Hepatocyte (in vitro differentiated cells): ENCODE measurements around the gene TUBB3. TPM values are rescaled to one million over a fixed set of nuclear protein-coding genes. Genes with fewer than 3 reads are reported as not detected.

Experiments used
- DNase-seq: peaks from one replicate; pipeline ENCODE4 v3.0.0-alpha.2; 2016; ENCODE audit warnings: low spot score
- H2AFZ ChIP-seq: fragments of 200-600 bp; sonication (generic); 2 replicates; pipeline ENCODE4 v1.6.0; 2016; ENCODE audit warnings: antibody characterized with exemption, mild to moderate bottlenecking
- H3K27ac ChIP-seq: fragments of 200-600 bp; sonication (generic); 2 replicates; pipeline ENCODE4 v1.5.1; 2016; ENCODE audit warnings: mild to moderate bottlenecking
- H3K27me3 ChIP-seq: fragments of 200-600 bp; sonication (generic); 2 replicates; pipeline ENCODE4 v1.6.1; 2016
- H3K36me3 ChIP-seq: fragments of 200-600 bp; sonication (generic); replicated peaks from 2 replicates; pipeline ENCODE4 v1.5.1; 2016; ENCODE audit warnings: low read depth; ENCODE audit not compliant: insufficient read depth
- H3K4me1 ChIP-seq: fragments of 200-600 bp; sonication (generic); 2 replicates; pipeline ENCODE4 v1.5.1; 2016; ENCODE audit warnings: mild to moderate bottlenecking, moderate library complexity; ENCODE audit not compliant: insufficient read depth
- H3K4me2 ChIP-seq: fragments of 200-600 bp; sonication (generic); 2 replicates; pipeline ENCODE4 v1.6.0; 2016
- H3K4me3 ChIP-seq: fragments of 200-600 bp; sonication (generic); 2 replicates; pipeline ENCODE4 v1.5.1; 2016; ENCODE audit warnings: mild to moderate bottlenecking
- H3K79me2 ChIP-seq: fragments of 200-600 bp; sonication (generic); 2 replicates; pipeline ENCODE4 v1.6.0; 2017; ENCODE audit warnings: mild to moderate bottlenecking
- H3K9me2 ChIP-seq: fragments of 200-600 bp; sonication (generic); replicated peaks from 2 replicates; pipeline ENCODE4 v1.6.0; 2017; ENCODE audit warnings: mild to moderate bottlenecking; ENCODE audit not compliant: insufficient read depth
- H3K9me3 ChIP-seq: fragments of 200-600 bp; sonication (generic); 2 replicates; pipeline ENCODE4 v1.5.1; 2016; ENCODE audit warnings: low read depth, mild to moderate bottlenecking
- H4K20me1 ChIP-seq: fragments of 200-600 bp; sonication (generic); 2 replicates; pipeline ENCODE4 v1.6.0; 2016; ENCODE audit warnings: mild to moderate bottlenecking; ENCODE audit not compliant: insufficient read depth, poor library complexity, severe bottlenecking
- EZH2 ChIP-seq: fragments of 200-600 bp; sonication (generic); IDR thresholded peaks from 2 replicates; pipeline ENCODE4 v1.6.1; 2016; ENCODE audit warnings: antibody characterized with exemption, mild to moderate bottlenecking, borderline replicate concordance
- EZH2phosphoT487 ChIP-seq: fragments of 200-600 bp; sonication (generic); IDR thresholded peaks from one replicate; pipeline ENCODE4 v1.6.1; 2018; ENCODE audit warnings: antibody characterized with exemption, mild to moderate bottlenecking, low read depth, moderate library complexity; ENCODE audit not compliant: unreplicated experiment, severe bottlenecking
- WGBS: methylation state at CpG from one replicate; pipeline ENCODE4 v1.1.6; 2016; ENCODE audit warnings: low lambda C conversion rate; ENCODE audit errors: missing lambda C conversion rate; 5-methylcytosine and 5-hydroxymethylcytosine counted together
- polyA plus RNA-seq: library from polyadenylated mRNA; unstranded; fragments of >200 nt; fragmentation: Nextera tagmentation; extraction: Ambion mirVana; gene quantifications from 2 replicates; pipeline ENCODE4 v1.2.1, GENCODE V29; 2016
- total RNA-seq: library from RNA; depleted of rRNA; stranded (reverse); fragments of >200 nt; gene quantifications from 2 replicates; pipeline ENCODE4 v1.2.3, GENCODE V29; 2014
- TF ChIP-seq, protein P1 (sequence below): fragments of 200-600 bp; sonication (generic); IDR thresholded peaks from 2 replicates; pipeline ENCODE4 v1.5.1; 2016; ENCODE audit warnings: antibody characterized with exemption, mild to moderate bottlenecking; ENCODE audit not compliant: poor library complexity

Gene TUBB3
- total and polyA plus RNA-seq, 2 experiments from 2014 or later, result 69.3 to 87.2 TPM

DNA sequence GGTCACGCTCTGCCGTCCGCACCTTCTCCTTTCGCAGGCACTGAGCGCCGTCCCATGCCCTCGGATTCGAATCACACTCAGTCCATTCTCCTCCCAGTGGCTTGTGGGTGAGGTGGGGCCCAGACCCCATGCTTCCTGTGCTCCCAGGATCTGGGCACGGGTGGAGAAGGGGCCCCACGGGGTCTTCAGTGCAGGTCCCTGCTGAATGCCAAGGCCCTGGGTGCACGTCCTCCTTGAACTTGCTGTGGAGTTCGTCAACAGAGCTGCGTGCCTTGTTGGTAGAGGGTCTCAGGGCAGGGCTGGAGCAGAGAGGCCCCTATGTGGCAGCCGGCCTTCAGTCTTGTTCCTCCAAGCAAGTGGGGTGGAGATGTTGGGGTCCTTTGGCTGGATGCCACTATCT, 11.8 kb upstream of the TUBB3 start:
- no peak for DNase-seq
- Histone ChIP-seq H4K20me1 (no peaks in the 10 kb centered on the region), H3K4me1 (no peaks in the 10 kb centered on the region), H3K9me3 (no peaks in the 10 kb centered on the region), H3K36me3 (no peaks in the 10 kb centered on the region), H3K4me2 (no peak overlapping the region), H3K9me2 (no peaks in the 10 kb centered on the region), H3K27ac (no peak overlapping the region), H2AFZ (no peak overlapping the region), H3K4me3 (no peak overlapping the region), H3K27me3 (no peaks in the 10 kb centered on the region), H3K79me2 (no peaks in the 10 kb centered on the region)
- TF ChIP-seq, protein P1, sequence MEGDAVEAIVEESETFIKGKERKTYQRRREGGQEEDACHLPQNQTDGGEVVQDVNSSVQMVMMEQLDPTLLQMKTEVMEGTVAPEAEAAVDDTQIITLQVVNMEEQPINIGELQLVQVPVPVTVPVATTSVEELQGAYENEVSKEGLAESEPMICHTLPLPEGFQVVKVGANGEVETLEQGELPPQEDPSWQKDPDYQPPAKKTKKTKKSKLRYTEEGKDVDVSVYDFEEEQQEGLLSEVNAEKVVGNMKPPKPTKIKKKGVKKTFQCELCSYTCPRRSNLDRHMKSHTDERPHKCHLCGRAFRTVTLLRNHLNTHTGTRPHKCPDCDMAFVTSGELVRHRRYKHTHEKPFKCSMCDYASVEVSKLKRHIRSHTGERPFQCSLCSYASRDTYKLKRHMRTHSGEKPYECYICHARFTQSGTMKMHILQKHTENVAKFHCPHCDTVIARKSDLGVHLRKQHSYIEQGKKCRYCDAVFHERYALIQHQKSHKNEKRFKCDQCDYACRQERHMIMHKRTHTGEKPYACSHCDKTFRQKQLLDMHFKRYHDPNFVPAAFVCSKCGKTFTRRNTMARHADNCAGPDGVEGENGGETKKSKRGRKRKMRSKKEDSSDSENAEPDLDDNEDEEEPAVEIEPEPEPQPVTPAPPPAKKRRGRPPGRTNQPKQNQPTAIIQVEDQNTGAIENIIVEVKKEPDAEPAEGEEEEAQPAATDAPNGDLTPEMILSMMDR, result no peak
- TF ChIP-seq EZH2 (no peak), EZH2phosphoT487 (no peak)
- 97% methylated on average over 14 of the region's 14 CpGs for WGBS

DNA sequence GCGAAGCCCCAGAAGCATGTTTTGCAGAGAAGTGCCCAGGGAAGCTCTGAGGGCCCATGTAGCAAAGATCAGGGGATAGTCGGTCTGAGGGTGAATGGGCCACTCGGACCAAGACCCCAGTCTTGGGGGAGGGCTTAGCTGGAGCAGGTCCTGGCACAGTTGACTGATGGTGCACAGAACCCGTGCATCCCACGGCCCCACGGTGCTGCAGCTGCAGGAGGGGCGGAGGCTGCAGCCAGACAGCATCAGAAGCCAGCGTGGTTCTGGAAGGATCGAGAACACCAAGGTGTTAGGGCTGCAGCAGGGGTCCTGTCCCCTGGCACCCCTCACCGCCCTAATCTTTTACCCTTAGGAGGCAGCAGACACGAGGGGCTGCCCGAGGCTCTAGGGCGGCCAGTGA, 11.0 kb upstream of the TUBB3 start:
- Histone ChIP-seq H2AFZ (no peak overlapping the region), H3K36me3 (no peaks in the 10 kb centered on the region), H3K27ac (no peak overlapping the region), H3K9me2 (no peaks in the 10 kb centered on the region), H3K4me1 (no peaks in the 10 kb centered on the region), H3K4me2 (no peak overlapping the region), H3K27me3 (no peaks in the 10 kb centered on the region), H4K20me1 (no peaks in the 10 kb centered on the region), H3K79me2 (no peaks in the 10 kb centered on the region), H3K9me3 (no peaks in the 10 kb centered on the region), H3K4me3 (no peak overlapping the region)
- WGBS, result 93% methylated on average over 13 of the region's 13 CpGs
- TF ChIP-seq EZH2phosphoT487 (no peak), EZH2 (no peak)
- TF ChIP-seq, protein P1, result no peak
- no peak for DNase-seq

DNA sequence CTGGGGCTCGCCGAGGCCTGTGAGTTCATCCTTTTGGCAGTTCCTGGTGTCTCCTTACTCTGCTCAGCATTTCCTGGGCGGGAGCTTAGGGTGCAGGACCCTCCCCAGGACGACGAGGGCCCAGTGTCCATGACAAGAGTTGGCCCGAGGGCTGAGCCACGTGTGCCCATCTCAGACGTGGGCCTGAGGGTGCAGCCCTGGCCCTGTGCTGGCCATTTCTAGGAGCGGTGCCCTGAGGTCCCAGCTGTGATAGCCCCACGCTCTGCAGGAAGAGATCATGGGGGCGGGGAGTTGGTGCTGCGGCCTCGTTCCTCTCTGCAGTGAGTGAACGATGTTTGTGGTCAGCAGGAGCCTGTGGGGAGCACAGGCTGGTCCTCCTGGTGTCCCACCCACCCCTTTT, 10.5 kb upstream of the TUBB3 start:
- Histone ChIP-seq H2AFZ (no peak overlapping the region), H3K4me3 (no peak overlapping the region), H3K9me3 (no peaks in the 10 kb centered on the region), H3K36me3 (no peaks in the 10 kb centered on the region), H3K79me2 (no peaks in the 10 kb centered on the region), H3K27me3 (no peaks in the 10 kb centered on the region), H3K4me1 (no peaks in the 10 kb centered on the region), H3K27ac (no peak overlapping the region), H3K4me2 (no peak overlapping the region), H3K9me2 (no peaks in the 10 kb centered on the region), H4K20me1 (no peaks in the 10 kb centered on the region)
- 88% methylated on average over 14 of the region's 14 CpGs for WGBS
- TF ChIP-seq, protein P1, result no peak
- TF ChIP-seq EZH2phosphoT487 (no peak), EZH2 (no peak)
- no peak for DNase-seq
